Osteocyte (in vitro differentiated cells): Measurements from ENCODE around the gene TNFSF13. TPM values are rescaled to one million over a fixed set of nuclear protein-coding genes. Genes with fewer than 3 reads are reported as not detected.

Experiments
- DNase-seq: peaks from one replicate; pipeline ENCODE4 v3.0.0; 2021; ENCODE audit warnings: mixed read lengths; ENCODE audit not compliant: unreplicated experiment; ENCODE audit errors: extremely low spot score
- H3K27ac Mint-ChIP-seq: one replicate; pipeline ENCODE4 v1.8.0; 2021; ENCODE audit warnings: mild to moderate bottlenecking, mixed read lengths; ENCODE audit not compliant: unreplicated experiment
- H3K27me3 Mint-ChIP-seq: one replicate; pipeline ENCODE4 v1.8.0; 2021; ENCODE audit warnings: mixed read lengths; ENCODE audit not compliant: unreplicated experiment
- H3K36me3 Mint-ChIP-seq: one replicate; pipeline ENCODE4 v1.8.0; 2021; ENCODE audit warnings: mixed read lengths; ENCODE audit not compliant: unreplicated experiment
- H3K4me1 Mint-ChIP-seq: one replicate; pipeline ENCODE4 v1.8.0; 2021; ENCODE audit warnings: mixed read lengths; ENCODE audit not compliant: unreplicated experiment
- H3K4me3 Mint-ChIP-seq: one replicate; pipeline ENCODE4 v1.8.0; 2021; ENCODE audit warnings: mild to moderate bottlenecking, moderate library complexity, mixed read lengths; ENCODE audit not compliant: unreplicated experiment
- H3K9me3 Mint-ChIP-seq: one replicate; pipeline ENCODE4 v1.8.0; 2021; ENCODE audit warnings: mixed read lengths; ENCODE audit not compliant: unreplicated experiment
- CTCF ChIP-seq: fragments of 200-600 bp; sonication (generic); IDR thresholded peaks from 2 replicates; pipeline ENCODE4 v1.5.0; 2021; ENCODE audit warnings: antibody characterized with exemption, mild to moderate bottlenecking, moderate library complexity
- total RNA-seq: library from RNA; stranded (reverse); gene quantifications from 2 replicates; pipeline ENCODE4 v1.2.1, GENCODE V29; 2021

The TNFSF13 gene
- total RNA-seq, 1 donor from 2014 or later = 1.5 TPM

DNA sequence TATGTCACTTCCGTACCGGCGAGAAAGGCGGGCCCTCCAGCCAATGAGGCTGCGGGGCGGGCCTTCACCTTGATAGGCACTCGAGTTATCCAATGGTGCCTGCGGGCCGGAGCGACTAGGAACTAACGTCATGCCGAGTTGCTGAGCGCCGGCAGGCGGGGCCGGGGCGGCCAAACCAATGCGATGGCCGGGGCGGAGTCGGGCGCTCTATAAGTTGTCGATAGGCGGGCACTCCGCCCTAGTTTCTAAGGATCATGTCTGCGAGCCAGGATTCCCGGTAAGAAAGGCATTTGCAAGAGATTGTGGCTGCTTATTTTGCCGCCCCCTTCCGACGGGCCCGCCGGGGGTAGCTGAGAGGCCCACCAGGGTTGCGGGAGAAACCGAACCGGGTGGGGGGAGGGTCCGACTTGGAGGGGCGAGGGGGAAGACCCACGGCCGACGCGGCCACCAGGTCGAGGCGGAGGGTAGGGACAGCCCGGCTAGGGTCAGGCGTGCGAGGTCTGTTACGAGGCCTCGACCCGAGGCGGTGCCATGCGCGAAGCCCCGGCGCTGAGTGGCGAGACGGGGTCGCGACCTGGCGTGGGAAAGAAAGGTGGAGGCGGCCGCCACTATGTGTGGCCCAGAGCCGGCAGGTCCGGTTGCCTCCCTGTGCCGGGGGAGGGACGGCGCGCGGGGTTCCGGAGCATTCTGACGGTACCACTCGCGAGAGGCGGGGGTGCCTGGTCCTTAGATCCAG, 14.2 kb downstream of the TNFSF13 start:
- H3K27ac Mint-ChIP-seq = peak overlapping the region; percentile 98
- peaks cover 37% of the 10 kb centered on the region for H3K4me1 Mint-ChIP-seq
- DNase-seq = peak; percentile 100
- H3K27me3 Mint-ChIP-seq = no peaks in the 10 kb centered on the region
- TF ChIP-seq CTCF = no peak
- no peaks in the 10 kb centered on the region for H3K9me3 Mint-ChIP-seq
- peak overlapping the region; percentile 96 for H3K4me3 Mint-ChIP-seq
- H3K36me3 Mint-ChIP-seq = peaks cover 43% of the 10 kb centered on the region

DNA sequence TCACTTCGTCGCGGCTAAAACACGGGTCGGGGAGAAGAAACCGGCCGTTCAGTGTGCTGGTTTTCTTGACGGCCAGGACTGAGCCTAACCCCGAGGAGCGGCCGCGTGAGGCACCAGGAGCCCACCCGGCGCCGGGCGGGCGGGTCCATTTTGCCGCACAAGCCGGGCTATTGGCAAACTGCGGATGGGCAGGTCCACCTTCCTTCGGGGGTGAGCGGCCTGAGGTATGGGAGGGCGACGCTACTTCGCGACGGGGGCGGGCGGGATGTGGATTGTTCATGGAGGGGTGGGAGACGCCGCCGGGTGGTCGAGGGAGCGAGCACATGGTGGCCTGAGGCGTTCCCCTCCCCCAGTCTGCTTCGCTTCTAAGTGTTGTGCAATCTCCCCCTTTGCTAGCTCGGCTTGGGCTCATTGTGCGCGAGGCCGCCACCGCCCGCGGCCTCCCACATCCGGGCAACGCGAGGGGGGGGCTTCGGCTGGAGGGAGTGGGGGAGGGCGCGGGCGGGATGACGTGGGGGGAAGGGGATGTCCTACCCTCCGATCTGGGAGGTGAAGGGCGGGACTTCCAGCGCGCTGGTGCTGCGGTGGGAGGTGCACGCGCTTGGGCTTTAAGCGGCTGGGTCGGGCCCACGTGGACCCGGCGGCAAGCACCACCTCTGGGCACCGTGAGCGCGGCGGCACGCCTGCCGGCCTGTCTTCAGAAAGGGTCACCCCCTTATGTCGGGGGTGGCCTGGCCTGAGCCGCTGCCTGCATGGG, 15.0 kb downstream of the TNFSF13 start:
- peak; percentile 93 for DNase-seq
- Mint-ChIP-seq H3K27ac (peak overlapping the region; percentile 98), H3K4me1 (peaks cover 42% of the 10 kb centered on the region), H3K4me3 (peak overlapping the region; percentile 96), H3K27me3 (no peaks in the 10 kb centered on the region), H3K9me3 (no peaks in the 10 kb centered on the region), H3K36me3 (peaks cover 50% of the 10 kb centered on the region)
- no peak for TF ChIP-seq CTCF

- Mint-ChIP-seq H3K36me3 (peaks cover 55% of the 10 kb centered on the region), H3K4me3 (peak overlapping the region; percentile 96), H3K27me3 (no peaks in the 10 kb centered on the region), H3K4me1 (peaks cover 47% of the 10 kb centered on the region), H3K27ac (peak overlapping the region; percentile 64), H3K9me3 (no peaks in the 10 kb centered on the region)
- no peak for DNase-seq
- TF ChIP-seq CTCF = no peak
These were observed 15.8 kb downstream of the TNFSF13 start for GRCh38 chr17:7574176-7574953.

DNA sequence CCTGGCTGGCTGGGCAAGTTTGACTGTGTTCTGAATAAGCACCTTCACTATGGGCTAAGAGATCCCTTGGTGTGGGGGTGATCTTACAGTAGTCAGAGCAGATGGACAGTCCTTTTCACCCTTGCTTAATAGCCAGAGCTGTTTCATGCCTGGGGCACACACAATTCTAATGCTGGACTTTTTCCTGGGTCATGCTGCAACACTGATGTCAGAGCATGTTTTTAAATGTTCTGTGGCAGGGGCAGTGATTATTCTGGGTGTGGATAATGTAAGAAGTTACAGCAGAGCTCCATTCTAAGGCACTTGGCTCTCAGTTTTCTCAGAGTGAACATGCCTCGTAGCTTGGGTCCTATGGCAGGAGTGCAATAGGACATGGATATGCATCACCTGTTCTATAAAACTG, 16.9 kb downstream of the TNFSF13 start:
- peak overlapping the region; percentile 22 for H3K4me3 Mint-ChIP-seq
- TF ChIP-seq CTCF = no peak
- no peaks in the 10 kb centered on the region for H3K27me3 Mint-ChIP-seq
- H3K36me3 Mint-ChIP-seq = peaks cover 50% of the 10 kb centered on the region
- H3K27ac Mint-ChIP-seq = peak overlapping the region; percentile 31
- H3K9me3 Mint-ChIP-seq = no peaks in the 10 kb centered on the region
- DNase-seq = no peak
- H3K4me1 Mint-ChIP-seq = peaks cover 55% of the 10 kb centered on the region
